ENCODE results near the gene GAPDH. TPM values are rescaled to one million over a fixed set of nuclear protein-coding genes. Genes with fewer than 3 reads are reported as not detected.

GAPDH gene
- 2,779 TPM for total RNA-seq (2013)
- polyA plus RNA-seq (1,000 to 10,000 TPM; 2,879 to 3,427 (median 3,223) TPM), polyA minus RNA-seq (1,917 and 3,444 TPM in 2 replicates), total RNA-seq (1,117 to 3,386 (median 1,628) reads per million in 11 experiments)

GRCh38 chr12:6533923-6534694, at the start of gene GAPDH:
TSS of gene GAPDH (plus strand) at chr12:6534517. CDS start at chr12:6534833, 316 bp downstream.
- Histone ChIP-seq H3K36me3 (replicated peaks in 1 of 2; ENCODE audit: control insufficient read depth in 1 of 2, insufficient read depth in 2 of 2, low read length in 2 of 2) (peaks cover 52 to 58% of the 10 kb centered on the region in 2 donors), H3K4me1 (ENCODE audit: control insufficient read depth in 1 of 2, insufficient read depth in 2 of 2, low read length in 2 of 2) (peaks cover 52 to 61% of the 10 kb centered on the region in 2 donors), H3K9me3 (replicated peaks in 1 of 2; ENCODE audit: control insufficient read depth in 1 of 2, insufficient read depth in 1 of 2, low read length in 2 of 2) (no peaks in the 10 kb centered on the region), H2AFZ (ENCODE audit: insufficient read depth, low read depth, low read length, poor library complexity, severe bottlenecking) (peak within 1 kb of the TSS; percentile 94), H3K4me2 (replicated peaks; ENCODE audit: extremely low read depth, low read length, poor library complexity, severe bottlenecking) (peak within 1 kb of the TSS; percentile 99), H3K4me3 (replicated peaks in 1 of 3; ENCODE audit: low read depth in 2 of 3, low read length in 3 of 3) (peak within 1 kb of the TSS; percentile 75 to 96 (median 95)), H4K20me1 (ENCODE audit: insufficient read depth, low read length) (peaks cover 48% of the 10 kb centered on the region), H3K27ac (ENCODE audit: low read depth in 1 of 2, low read length in 2 of 2) (peak within 1 kb of the TSS; percentile 94 to 96), H3K79me2 (ENCODE audit: insufficient read depth, low read length) (peaks cover 70% of the 10 kb centered on the region), H3K9ac (ENCODE audit: insufficient read depth, low read length, poor library complexity, severe bottlenecking) (peak within 1 kb of the TSS; percentile 90), H3K27me3 (ENCODE audit: control insufficient read depth in 2 of 2, insufficient read depth in 2 of 2, low read length in 2 of 2) (no peaks in the 10 kb centered on the region)
- H3K4me1 Mint-ChIP-seq = peaks cover 53% of the 10 kb centered on the region
- H3K4me3 Mint-ChIP-seq = peak within 1 kb of the TSS; percentile 94 to 98
- H3K27ac Mint-ChIP-seq = peak within 1 kb of the TSS; percentile 95 to 99 (median 98)
- WGBS (ENCODE audit: insufficient coverage) = 1% methylated on average over 56 of the region's 62 CpGs
- H3K36me3 Mint-ChIP-seq = peaks cover 45 to 59% of the 10 kb centered on the region in 2 donors
- TF ChIP-seq, protein P1, sequence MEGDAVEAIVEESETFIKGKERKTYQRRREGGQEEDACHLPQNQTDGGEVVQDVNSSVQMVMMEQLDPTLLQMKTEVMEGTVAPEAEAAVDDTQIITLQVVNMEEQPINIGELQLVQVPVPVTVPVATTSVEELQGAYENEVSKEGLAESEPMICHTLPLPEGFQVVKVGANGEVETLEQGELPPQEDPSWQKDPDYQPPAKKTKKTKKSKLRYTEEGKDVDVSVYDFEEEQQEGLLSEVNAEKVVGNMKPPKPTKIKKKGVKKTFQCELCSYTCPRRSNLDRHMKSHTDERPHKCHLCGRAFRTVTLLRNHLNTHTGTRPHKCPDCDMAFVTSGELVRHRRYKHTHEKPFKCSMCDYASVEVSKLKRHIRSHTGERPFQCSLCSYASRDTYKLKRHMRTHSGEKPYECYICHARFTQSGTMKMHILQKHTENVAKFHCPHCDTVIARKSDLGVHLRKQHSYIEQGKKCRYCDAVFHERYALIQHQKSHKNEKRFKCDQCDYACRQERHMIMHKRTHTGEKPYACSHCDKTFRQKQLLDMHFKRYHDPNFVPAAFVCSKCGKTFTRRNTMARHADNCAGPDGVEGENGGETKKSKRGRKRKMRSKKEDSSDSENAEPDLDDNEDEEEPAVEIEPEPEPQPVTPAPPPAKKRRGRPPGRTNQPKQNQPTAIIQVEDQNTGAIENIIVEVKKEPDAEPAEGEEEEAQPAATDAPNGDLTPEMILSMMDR (IDR thresholded peaks at IDR 0.05) = no peak
- H3K27me3 Mint-ChIP-seq (ENCODE audit: low read depth in 3 of 3) = peaks cover 0 to 5% (median 2%) of the 10 kb centered on the region in 3 donors
- no peaks in the 10 kb centered on the region for H3K9me3 Mint-ChIP-seq
- intact Hi-C loops (cut with micrococcal nuclease) = loop anchor here (2.0 to 10.0 kb wide), 7 partner anchors 15 to 421 kb away; partner anchors contain the start of genes MRPL51 (in 1 of the 2), PTPN6 (in 1 of the 2) and VAMP1 (in 1 of the 2)
- DNase-seq = peak; percentile 89 to 90 (median 90)

GRCh38 chr12:6488240-6488639, 46.1 kb upstream of the GAPDH start:
- Mint-ChIP-seq H3K4me1 (peaks cover 6% of the 10 kb centered on the region), H3K27ac (no peak overlapping the region), H3K36me3 (peaks cover 5 to 6% of the 10 kb centered on the region in 2 donors), H3K9me3 (peaks cover 0 to 2% (median 0%) of the 10 kb centered on the region in 7 donors), H3K4me3 (no peak overlapping the region), H3K27me3 (ENCODE audit: low read depth in 3 of 3) (peaks cover 0 to 8% (median 7%) of the 10 kb centered on the region in 3 donors)
- Histone ChIP-seq H3K36me3 (replicated peaks in 1 of 2; ENCODE audit: control insufficient read depth in 1 of 2, insufficient read depth in 2 of 2, low read length in 2 of 2) (peaks cover 5 to 11% of the 10 kb centered on the region in 2 donors), H4K20me1 (ENCODE audit: insufficient read depth, low read length) (no peaks in the 10 kb centered on the region), H3K9me3 (replicated peaks in 1 of 2; ENCODE audit: control insufficient read depth in 1 of 2, insufficient read depth in 1 of 2, low read length in 2 of 2) (no peaks in the 10 kb centered on the region), H3K9ac (ENCODE audit: insufficient read depth, low read length, poor library complexity, severe bottlenecking) (no peak overlapping the region), H2AFZ (ENCODE audit: insufficient read depth, low read depth, low read length, poor library complexity, severe bottlenecking) (no peak overlapping the region), H3K27ac (ENCODE audit: low read depth in 1 of 2, low read length in 2 of 2) (no peak overlapping the region), H3K79me2 (ENCODE audit: insufficient read depth, low read length) (peaks cover 14% of the 10 kb centered on the region), H3K27me3 (ENCODE audit: control insufficient read depth in 2 of 2, insufficient read depth in 2 of 2, low read length in 2 of 2) (no peaks in the 10 kb centered on the region), H3K4me3 (replicated peaks in 1 of 3; ENCODE audit: low read depth in 2 of 3, low read length in 3 of 3) (no peak overlapping the region), H3K4me1 (ENCODE audit: control insufficient read depth in 1 of 2, insufficient read depth in 2 of 2, low read length in 2 of 2) (peaks cover 6 to 9% of the 10 kb centered on the region in 2 donors), H3K4me2 (replicated peaks; ENCODE audit: extremely low read depth, low read length, poor library complexity, severe bottlenecking) (no peak overlapping the region)
- DNase-seq = no peak
- TF ChIP-seq, protein P1 (IDR thresholded peaks at IDR 0.05) = no peak
- WGBS (ENCODE audit: insufficient coverage) = no CpG with 5 or more reads among the region's 1 CpG
- intact Hi-C loops (cut with micrococcal nuclease) = no loop called here

Measured in CD14-positive monocyte (primary cell).